ENCODE measurements around the gene POU2F2. TPM values are rescaled to one million over a fixed set of nuclear protein-coding genes. Genes with fewer than 3 reads are reported as not detected.

Gene POU2F2
- total RNA-seq, 1 experiment from 2014 or later: 0.89 TPM

DNA sequence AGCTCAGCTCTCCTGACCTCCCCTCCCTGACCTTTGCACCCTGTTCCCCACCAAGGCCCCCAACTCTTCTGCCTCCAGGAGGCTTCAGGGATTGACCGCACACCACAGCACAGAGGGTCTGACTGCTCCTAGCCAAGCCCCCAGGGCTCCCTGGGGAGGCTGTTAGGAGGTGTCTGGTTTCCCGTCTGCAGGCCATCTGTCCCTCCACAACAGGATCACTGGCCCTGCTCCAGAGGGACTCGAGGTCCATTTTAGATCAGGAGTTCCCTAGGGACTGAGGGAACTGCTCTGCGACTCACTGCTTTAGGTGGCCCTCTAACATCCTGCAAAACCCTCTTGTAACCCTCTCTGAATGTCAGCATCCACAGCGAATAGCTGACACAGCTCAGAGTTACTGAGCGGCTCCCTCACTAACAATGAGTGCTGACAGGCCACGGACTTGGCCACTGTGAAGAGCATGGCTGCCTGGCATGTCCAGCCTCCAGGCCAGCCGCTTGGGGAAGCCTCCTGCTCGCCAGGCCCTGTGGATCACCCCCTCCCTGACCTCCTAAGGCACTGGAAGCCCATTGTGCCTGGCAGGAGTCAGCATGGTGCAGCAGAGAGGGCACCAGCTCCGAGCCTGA is 79.9 kb downstream of the POU2F2 start:
- DNase-seq (ENCODE audit: low read depth, low spot score): no peak
- Histone ChIP-seq H3K9me3 (ENCODE audit: control insufficient read depth in 1 of 2, insufficient read depth in 1 of 2, low read depth in 1 of 2, low read length in 2 of 2) (no peaks in the 10 kb centered on the region), H3K79me2 (ENCODE audit: insufficient read depth, low read length) (no peaks in the 10 kb centered on the region), H3K9me2 (ENCODE audit: insufficient read depth) (no peaks in the 10 kb centered on the region), H3K4me2 (ENCODE audit: low read length) (peak overlapping the region; percentile 35), H2AFZ (ENCODE audit: low read depth, low read length, poor library complexity, severe bottlenecking) (no peak overlapping the region), H3K4me1 (ENCODE audit: control insufficient read depth in 1 of 2, insufficient read depth in 2 of 2, low read length in 2 of 2) (peaks cover 5 to 19% of the 10 kb centered on the region in 2 experiments; a peak in 2 of 4 replicates), H4K20me1 (ENCODE audit: insufficient read depth) (no peaks in the 10 kb centered on the region), H3K36me3 (ENCODE audit: control insufficient read depth in 1 of 2, insufficient read depth in 2 of 2, low read length in 2 of 2) (no peaks in the 10 kb centered on the region), H3K4me3 (replicated peaks in 1 of 2; ENCODE audit: low read depth in 1 of 2, low read length in 2 of 2) (no peak overlapping the region), H3K27me3 (ENCODE audit: insufficient read depth, low read length) (no peaks in the 10 kb centered on the region), H3K9ac (ENCODE audit: low read length) (no peak overlapping the region), H3K27ac (ENCODE audit: low read depth, low read length) (no peak overlapping the region)
- ChIA-PET RAD21 (ENCODE audit: low non-redundant PET in 1 of 2, low total read pairs in 2 of 2, uncharacterized antibody in 2 of 2, unreplicated experiment in 2 of 2) (no interaction called here), POLR2A (interaction anchor here (1.3 kb wide), 1 partner anchor 24 kb away, joined by 4 read pairs; no protein-coding TSS in a partner anchor), CTCF (interaction anchor here (1.2 kb wide), 1 partner anchor 17 kb away, joined by 6 read pairs; no protein-coding TSS in a partner anchor)
- TF ChIP-seq EZH2phosphoT487 (IDR thresholded peaks at IDR 0.05; ENCODE audit: borderline replicate concordance): no peak
- TF ChIP-seq MAX (IDR thresholded peaks at IDR 0.05): no peak
- TF ChIP-seq REST (IDR thresholded peaks at IDR 0.05; ENCODE audit: low read depth): no peak
- TF ChIP-seq FOSL1 (IDR thresholded peaks at IDR 0.05; ENCODE audit: low read depth): no peak
- no peak for TF ChIP-seq POLR2A (IDR thresholded peaks at IDR 0.05; ENCODE audit: borderline replicate concordance, extremely low read depth, insufficient read depth, insufficient read length)
- TF ChIP-seq CEBPB (IDR thresholded peaks at IDR 0.05; ENCODE audit: low read depth): no peak
- TF ChIP-seq ZBTB33 (IDR thresholded peaks at IDR 0.05; ENCODE audit: extremely low read depth, insufficient replicate concordance, low read length): no peak
- TF ChIP-seq ZFX (IDR thresholded peaks at IDR 0.05): no peak
- no peak for TF ChIP-seq EGR1 (IDR thresholded peaks at IDR 0.05; ENCODE audit: low read depth)
- TF ChIP-seq SP1 (IDR thresholded peaks at IDR 0.05; ENCODE audit: low read depth): no peak
- TF ChIP-seq SRF (IDR thresholded peaks at IDR 0.05; ENCODE audit: low read depth): no peak
- intact Hi-C loops (cut with micrococcal nuclease): no loop called here
- no peak for ATAC-seq
- BruUV-seq (replicated peaks): no TSS peak
